HepG2 (cell line): ENCODE results near the gene CAMK2G. TPM values are rescaled to one million over a fixed set of nuclear protein-coding genes. Genes with fewer than 3 reads are reported as not detected.

ENCODE experiments used
- ATAC-seq: fragments of 200-7000 bp; cut with Tn5 transposase; 3 replicates; pipeline ENCODE4 v1.9.1; 2020; ENCODE audit warnings: mild to moderate bottlenecking, moderate library complexity
- BruUV-seq: library from RNA; stranded (reverse); fragments of 400-500 nt; replicated peaks from 2 replicates; lab custom pipeline; 2021; lab: Mats Ljungman, UMichigan
- CTCF ChIA-PET: fragments of 300-600 bp; formaldehyde crosslinking; extraction: SDS; loops from one replicate; lab custom pipeline; 2021; ENCODE audit warnings: low total read pairs, inconsistent platforms, low intra/inter-chr PET ratio; lab: Yijun Ruan, JAX
- POLR2A ChIA-PET: fragments of 350-600 bp; sonication (Branson Sonifier 250); formaldehyde crosslinking; loops from one replicate; lab custom pipeline; 2020; ENCODE audit warnings: antibody characterized with exemption, inconsistent platforms; lab: Yijun Ruan, JAX
- DNase-seq: peaks from one replicate; pipeline ENCODE4 v3.0.0-alpha.2; 2015; ENCODE audit warnings: low spot score
- FAIRE-seq: peaks from 3 replicates; lab custom pipeline; 2011; peaks lifted over from hg19 to GRCh38; lab: Jason Lieb, UNC
- H2AFZ ChIP-seq: one replicate; pipeline ENCODE4 v1.6.1; 2011; ENCODE audit warnings: low read length, inconsistent platforms
- H3K27ac ChIP-seq: fragments of 300-600 bp; 3 replicates; pipeline ENCODE4 v1.8.0; 2011; ENCODE audit warnings: mixed run types, mild to moderate bottlenecking, mixed read lengths, low read length, inconsistent platforms; ENCODE audit not compliant: insufficient read depth; ENCODE audit errors: extremely low read length
- H3K27me3 ChIP-seq, 2 experiments: fragments of 200-600 bp in 1 of 2; 2 replicates in 1 of 2; 3 replicates in 1 of 2; pipeline versions ENCODE4 v1.6.0 to v1.8.0; 2011; ENCODE audit warnings: low read length in 2 of 2, mild to moderate bottlenecking in 2 of 2, moderate library complexity in 2 of 2, inconsistent platforms in 1 of 2; ENCODE audit not compliant: insufficient read depth in 2 of 2, control insufficient read depth in 1 of 2
- H3K36me3 ChIP-seq, 2 experiments: fragments of 200-600 bp in 1 of 2; replicated peaks in 1 of 2; 2 replicates in 1 of 2; 3 replicates in 1 of 2; pipeline versions ENCODE4 v1.5.1 to v1.8.0; 2011; ENCODE audit warnings: low read length in 2 of 2, inconsistent platforms in 1 of 2; ENCODE audit not compliant: insufficient read depth in 2 of 2, control insufficient read depth in 1 of 2
- H3K4me1 ChIP-seq: 2 replicates; pipeline ENCODE4 v1.5.1; 2012; ENCODE audit warnings: low read length, inconsistent platforms; ENCODE audit not compliant: insufficient read depth
- H3K4me2 ChIP-seq: 2 replicates; pipeline ENCODE4 v1.6.0; 2011; ENCODE audit warnings: low read depth, low read length, inconsistent platforms
- H3K4me3 ChIP-seq, 3 experiments: fragments of 200-600 bp in 1 of 3; sonication (generic), shearing (Covaris generic) in 1 of 3; replicated peaks in 1 of 3; 2 replicates each; pipeline ENCODE4 v1.5.1; 2011 to 2016; ENCODE audit warnings: low read length in 3 of 3, inconsistent platforms in 2 of 3, low read depth in 2 of 3, mild to moderate bottlenecking in 2 of 3, control low read depth in 1 of 3, mixed read lengths in 1 of 3; ENCODE audit not compliant: insufficient read depth in 1 of 3
- H3K79me2 ChIP-seq: one replicate; pipeline ENCODE4 v1.6.1; 2011; ENCODE audit warnings: low read length, inconsistent platforms; ENCODE audit not compliant: insufficient read depth
- H3K9ac ChIP-seq: 2 replicates; pipeline ENCODE4 v1.6.0; 2011; ENCODE audit warnings: mild to moderate bottlenecking, low read depth, low read length, inconsistent platforms; ENCODE audit not compliant: insufficient read depth
- H3K9me3 ChIP-seq: 2 replicates; pipeline ENCODE4 v1.5.1; 2012; ENCODE audit warnings: mild to moderate bottlenecking, low read length
- H4K20me1 ChIP-seq: 2 replicates; pipeline ENCODE4 v1.6.0; 2011; ENCODE audit warnings: inconsistent platforms, mild to moderate bottlenecking, low read length, moderate library complexity; ENCODE audit not compliant: insufficient read depth
- CBX5 ChIP-seq: sonication (generic); formaldehyde crosslinking; IDR thresholded peaks from 2 replicates; pipeline ENCODE4 v1.4.0; 2020; ENCODE audit warnings: missing genetic modification reagents, borderline replicate concordance
- KDM4B ChIP-seq: sonication (generic); formaldehyde crosslinking; IDR thresholded peaks from 2 replicates; pipeline ENCODE4 v1.4.0; 2020; ENCODE audit warnings: missing genetic modification reagents
- KMT2A ChIP-seq: sonication (generic); formaldehyde crosslinking; IDR thresholded peaks from 2 replicates; pipeline ENCODE4 v1.4.0; 2020; ENCODE audit warnings: missing genetic modification reagents
- KMT2B ChIP-seq: IDR thresholded peaks from 2 replicates; pipeline ENCODE4 v1.6.1; 2016; ENCODE audit warnings: missing genetic modification reagents, missing compliant biosample characterization
- PHB2 ChIP-seq: fragments of 450-650 bp; IDR thresholded peaks from 2 replicates; pipeline ENCODE4 v1.6.1; 2018; ENCODE audit not compliant: partially characterized antibody
- PHF5A ChIP-seq: IDR thresholded peaks from one replicate; pipeline ENCODE4 v1.6.1; 2018; ENCODE audit warnings: low read depth, missing genetic modification reagents; ENCODE audit not compliant: unreplicated experiment
- REPIN1 ChIP-seq: sonication (generic); formaldehyde crosslinking; IDR thresholded peaks from 2 replicates; pipeline ENCODE4 v1.8.0; 2022; ENCODE audit warnings: missing genetic modification reagents, low read depth, mild to moderate bottlenecking, borderline replicate concordance
- STAG1 ChIP-seq: sonication (generic); formaldehyde crosslinking; IDR thresholded peaks from 2 replicates; pipeline ENCODE4 v1.4.0; 2020; ENCODE audit warnings: missing genetic modification reagents
- TFE3 ChIP-seq: IDR thresholded peaks from 2 replicates; pipeline ENCODE4 v1.6.1; 2016
- ZNF501 ChIP-seq: sonication (generic); formaldehyde crosslinking; IDR thresholded peaks from 2 replicates; pipeline ENCODE4 v1.5.1; 2020; ENCODE audit warnings: mild to moderate bottlenecking, moderate library complexity, missing genetic modification reagents
- ZNF564 ChIP-seq: sonication (generic); formaldehyde crosslinking; IDR thresholded peaks from 2 replicates; pipeline ENCODE4 v1.8.1; 2023; ENCODE audit warnings: mild to moderate bottlenecking, missing genetic modification reagents
- ZNF644 ChIP-seq: IDR thresholded peaks from 2 replicates; pipeline ENCODE4 v1.6.1; 2016; ENCODE audit warnings: low read depth
- ZNF720 ChIP-seq: sonication (generic); formaldehyde crosslinking; IDR thresholded peaks from 2 replicates; pipeline ENCODE4 v1.4.0; 2020; ENCODE audit warnings: missing genetic modification reagents
- ZNF792 ChIP-seq: IDR thresholded peaks from 2 replicates; pipeline ENCODE4 v1.6.1; 2016
- ZNF883 ChIP-seq: sonication (generic); formaldehyde crosslinking; IDR thresholded peaks from 2 replicates; pipeline ENCODE4 v1.5.1; 2020; ENCODE audit warnings: mild to moderate bottlenecking, missing genetic modification reagents; ENCODE audit errors: not compliant biosample characterization
- whole genome bisulfite sequencing: methylation state at CpG from one replicate; pipeline ENCODE4 v1.1.6; 2017; ENCODE audit warnings: low lambda C conversion rate; 5-methylcytosine and 5-hydroxymethylcytosine counted together
- in situ Hi-C: cut with HindIII; loops from 2 replicates; pipeline ENCODE4 v1.10.0; 2017; ENCODE audit warnings: low pct_unique_long_range_greater_than_20kb; ENCODE audit not compliant: extremely low pct_ligation_motif_present
- intact Hi-C: fragments of 100-400 bp; cut with micrococcal nuclease; formaldehyde crosslinking; loops from one replicate; pipeline ENCODE4 v1.10.0; 2022; ENCODE audit not compliant: unreplicated experiment
- polyA plus RNA-seq, 8 experiments: library from polyadenylated mRNA; depleted of rRNA in 3 of 8; stranded (reverse) in 7 of 8; unstranded in 1 of 8; fragments of >200 nt; fragmentation: Illumina TruSeq in 4 of 8; extraction: Trizol in 4 of 8; gene quantifications; 2 replicates each; pipeline versions ENCODE4 v1.2.1 to v1.2.3, GENCODE V29; 2011 to 2016; ENCODE audit warnings: low read depth in 4 of 8, missing spikeins in 1 of 8, mixed read lengths in 1 of 8; ENCODE audit not compliant: insufficient read depth in 1 of 8
- total RNA-seq, 5 experiments: library from RNA; depleted of rRNA; stranded (reverse); fragments of >200 nt; fragmentation: Illumina TruSeq; extraction: Trizol; gene quantifications; 2 replicates each; pipeline ENCODE4 v1.2.3, GENCODE V29; 2016; ENCODE audit warnings: low read depth in 1 of 5
- TF ChIP-seq, protein P1 (sequence below): sonication (generic); formaldehyde crosslinking; IDR thresholded peaks from 2 replicates; pipeline ENCODE4 v1.4.0; 2020; ENCODE audit warnings: mild to moderate bottlenecking, missing genetic modification reagents
- TF ChIP-seq, protein P2 (sequence below): sonication (generic); formaldehyde crosslinking; IDR thresholded peaks from 2 replicates; pipeline ENCODE4 v1.5.0; 2020; ENCODE audit warnings: missing genetic modification reagents

CAMK2G gene
- total and polyA plus RNA-seq, 2 of the 13 experiments (the other 11 are each of a cell fraction or from before 2014, with no cell fraction given), result 15.9 to 18.8 TPM

DNA sequence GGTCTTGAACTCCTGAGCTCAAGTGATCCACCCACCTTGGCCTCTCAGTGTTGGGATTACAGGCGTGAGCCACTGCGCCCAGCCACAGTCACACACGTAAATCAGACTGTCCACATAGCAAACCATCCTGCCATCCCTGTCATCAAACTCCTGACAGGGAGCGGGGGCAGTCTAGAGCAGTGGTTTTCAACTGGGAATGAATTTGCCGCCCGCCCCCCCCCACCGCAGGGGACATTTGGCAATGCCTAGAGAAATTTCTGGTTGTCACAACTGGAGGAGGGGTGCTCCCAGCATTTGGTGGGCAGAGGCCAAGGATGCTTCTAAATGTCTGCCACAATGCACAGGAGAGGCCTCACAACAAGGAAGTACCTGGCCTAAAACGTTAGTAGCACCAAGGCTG, 24.1 kb downstream of the CAMK2G start:
- intact Hi-C loops, result no loop called here
- Histone ChIP-seq H2AFZ (no peak overlapping the region), H3K4me1 (peaks cover 13% of the 10 kb centered on the region), H3K79me2 (no peaks in the 10 kb centered on the region), H3K9ac (no peak overlapping the region), H3K4me2 (no peak overlapping the region), H3K27me3 (no peaks in the 10 kb centered on the region), H3K36me3 (peaks cover 23 to 58% of the 10 kb centered on the region in 2 experiments), H4K20me1 (no peaks in the 10 kb centered on the region), H3K4me3 (no peak overlapping the region), H3K27ac (no peak overlapping the region), H3K9me3 (no peaks in the 10 kb centered on the region)
- in situ Hi-C loops, result no loop called here
- POLR2A ChIA-PET, result interaction anchor here (1.1 to 2.4 kb wide), 2 partner anchors 10 to 29 kb away, joined by 4 to 11 read pairs; no protein-coding TSS in a partner anchor
- BruUV-seq, result no TSS peak
- CTCF ChIA-PET, result interaction anchor here (4.9 kb wide), 1 partner anchor 29 kb away, joined by 60 read pairs; no protein-coding TSS in a partner anchor
- FAIRE-seq (no peak), ATAC-seq (no peak), DNase-seq (no peak)
- WGBS, result 98% methylated on average over 8 of the region's 8 CpGs
- no peak for TF ChIP-seq KMT2B (CRISPR knock-in tag)
- TF ChIP-seq PHB2, result no peak
- TF ChIP-seq TFE3, result no peak
- no peak for TF ChIP-seq REPIN1 (CRISPR knock-in tag)
- no peak for TF ChIP-seq ZNF720
- TF ChIP-seq ZNF501 (CRISPR knock-in tag), result no peak
- TF ChIP-seq KMT2A (CRISPR knock-in tag), result no peak
- TF ChIP-seq PHF5A (CRISPR knock-in tag), result no peak
- no peak for TF ChIP-seq ZNF883 (CRISPR knock-in tag)
- no peak for TF ChIP-seq ZNF792 (CRISPR knock-in tag)
- TF ChIP-seq, protein P1, sequence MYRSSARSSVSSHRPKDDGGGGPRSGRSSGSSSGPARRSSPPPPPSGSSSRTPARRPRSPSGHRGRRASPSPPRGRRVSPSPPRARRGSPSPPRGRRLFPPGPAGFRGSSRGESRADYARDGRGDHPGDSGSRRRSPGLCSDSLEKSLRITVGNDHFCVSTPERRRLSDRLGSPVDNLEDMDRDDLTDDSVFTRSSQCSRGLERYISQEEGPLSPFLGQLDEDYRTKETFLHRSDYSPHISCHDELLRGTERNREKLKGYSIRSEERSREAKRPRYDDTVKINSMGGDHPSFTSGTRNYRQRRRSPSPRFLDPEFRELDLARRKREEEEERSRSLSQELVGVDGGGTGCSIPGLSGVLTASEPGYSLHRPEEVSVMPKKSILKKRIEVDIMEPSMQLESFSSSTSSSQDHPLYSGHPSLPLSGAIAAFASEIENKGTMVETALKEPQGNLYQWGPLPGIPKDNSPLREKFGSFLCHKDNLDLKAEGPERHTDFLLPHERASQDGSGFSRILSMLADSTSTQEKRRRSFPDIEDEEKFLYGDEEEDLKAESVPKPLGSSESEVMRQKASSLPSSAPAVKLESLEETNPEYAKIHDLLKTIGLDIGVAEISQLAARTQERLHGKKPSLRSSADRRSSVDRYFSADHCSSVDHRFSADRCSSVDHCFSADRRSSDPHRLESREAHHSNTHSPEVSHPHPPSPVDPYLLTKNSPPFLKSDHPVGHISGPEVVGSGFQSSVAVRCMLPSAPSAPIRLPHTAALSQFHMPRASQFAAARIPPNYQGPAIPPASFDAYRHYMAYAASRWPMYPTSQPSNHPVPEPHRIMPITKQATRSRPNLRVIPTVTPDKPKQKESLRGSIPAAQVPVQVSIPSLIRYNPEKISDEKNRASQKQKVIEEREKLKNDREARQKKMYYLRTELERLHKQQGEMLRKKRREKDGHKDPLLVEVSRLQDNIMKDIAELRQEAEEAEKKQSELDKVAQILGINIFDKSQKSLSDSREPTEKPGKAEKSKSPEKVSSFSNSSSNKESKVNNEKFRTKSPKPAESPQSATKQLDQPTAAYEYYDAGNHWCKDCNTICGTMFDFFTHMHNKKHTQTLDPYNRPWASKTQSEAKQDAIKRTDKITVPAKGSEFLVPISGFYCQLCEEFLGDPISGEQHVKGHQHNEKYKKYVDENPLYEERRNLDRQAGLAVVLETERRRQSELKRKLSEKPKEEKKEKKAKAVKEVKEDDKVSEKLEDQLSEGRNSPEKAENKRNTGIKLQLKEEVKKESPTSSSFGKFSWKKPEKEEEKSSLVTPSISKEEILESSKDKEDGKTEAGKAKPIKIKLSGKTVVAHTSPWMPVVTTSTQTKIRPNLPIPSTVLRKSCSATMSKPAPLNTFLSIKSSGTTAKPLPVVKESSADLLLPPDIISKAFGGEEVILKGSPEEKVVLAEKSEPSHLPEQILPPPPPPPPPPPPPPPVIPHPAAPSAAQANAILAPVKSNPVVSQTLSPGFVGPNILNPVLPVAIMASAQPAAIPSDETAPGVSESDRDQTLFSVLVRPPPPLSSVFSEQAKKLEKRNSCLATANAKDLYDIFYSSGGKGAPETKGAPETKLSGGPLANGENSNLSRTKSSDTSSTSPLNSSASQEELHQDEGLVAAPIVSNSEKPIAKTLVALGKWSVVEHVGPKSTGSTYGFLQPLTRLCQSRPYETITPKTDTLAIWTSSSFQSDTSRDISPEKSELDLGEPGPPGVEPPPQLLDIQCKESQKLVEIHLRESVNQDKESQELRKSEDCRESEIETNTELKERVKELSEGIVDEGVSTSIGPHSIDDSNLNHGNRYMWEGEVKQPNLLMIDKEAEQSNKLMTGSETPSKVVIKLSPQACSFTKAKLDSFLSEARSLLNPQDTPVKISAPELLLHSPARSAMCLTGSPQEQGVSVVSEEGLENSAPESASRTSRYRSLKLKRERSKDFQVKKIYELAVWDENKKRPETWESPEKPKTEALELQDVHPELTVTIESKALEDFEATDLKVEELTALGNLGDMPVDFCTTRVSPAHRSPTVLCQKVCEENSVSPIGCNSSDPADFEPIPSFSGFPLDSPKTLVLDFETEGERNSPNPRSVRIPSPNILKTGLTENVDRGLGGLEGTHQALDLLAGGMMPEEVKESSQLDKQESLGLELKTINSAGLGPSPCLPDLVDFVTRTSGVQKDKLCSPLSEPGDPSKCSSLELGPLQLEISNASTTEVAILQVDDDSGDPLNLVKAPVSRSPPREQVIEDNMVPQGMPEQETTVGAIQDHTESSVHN (CRISPR knock-in tag), result no peak
- no peak for TF ChIP-seq STAG1 (CRISPR knock-in tag)
- TF ChIP-seq ZNF644 (CRISPR knock-in tag), result no peak
- TF ChIP-seq ZNF564, result no peak
- no peak for TF ChIP-seq CBX5 (CRISPR knock-in tag)
- TF ChIP-seq, protein P2, sequence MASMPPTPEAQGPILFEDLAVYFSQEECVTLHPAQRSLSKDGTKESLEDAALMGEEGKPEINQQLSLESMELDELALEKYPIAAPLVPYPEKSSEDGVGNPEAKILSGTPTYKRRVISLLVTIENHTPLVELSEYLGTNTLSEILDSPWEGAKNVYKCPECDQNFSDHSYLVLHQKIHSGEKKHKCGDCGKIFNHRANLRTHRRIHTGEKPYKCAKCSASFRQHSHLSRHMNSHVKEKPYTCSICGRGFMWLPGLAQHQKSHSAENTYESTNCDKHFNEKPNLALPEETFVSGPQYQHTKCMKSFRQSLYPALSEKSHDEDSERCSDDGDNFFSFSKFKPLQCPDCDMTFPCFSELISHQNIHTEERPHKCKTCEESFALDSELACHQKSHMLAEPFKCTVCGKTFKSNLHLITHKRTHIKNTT (CRISPR knock-in tag), result no peak
- no peak for TF ChIP-seq KDM4B
